ENCODE results near the gene BLOC1S6.
"Not testable (repeated sequence)": the region's sequence is repeated elsewhere in the genome, so short reads cannot be mapped to it uniquely, and the experiment has no call there.

BLOC1S6 gene

GRCh38 chr15:45641999-45642932 is 55.1 kb downstream of the BLOC1S6 start:
- DNase-seq = no peak

GRCh38 chr15:45644437-45644836 is 57.3 kb downstream of the BLOC1S6 start:
- DNase-seq = no peak

DNA sequence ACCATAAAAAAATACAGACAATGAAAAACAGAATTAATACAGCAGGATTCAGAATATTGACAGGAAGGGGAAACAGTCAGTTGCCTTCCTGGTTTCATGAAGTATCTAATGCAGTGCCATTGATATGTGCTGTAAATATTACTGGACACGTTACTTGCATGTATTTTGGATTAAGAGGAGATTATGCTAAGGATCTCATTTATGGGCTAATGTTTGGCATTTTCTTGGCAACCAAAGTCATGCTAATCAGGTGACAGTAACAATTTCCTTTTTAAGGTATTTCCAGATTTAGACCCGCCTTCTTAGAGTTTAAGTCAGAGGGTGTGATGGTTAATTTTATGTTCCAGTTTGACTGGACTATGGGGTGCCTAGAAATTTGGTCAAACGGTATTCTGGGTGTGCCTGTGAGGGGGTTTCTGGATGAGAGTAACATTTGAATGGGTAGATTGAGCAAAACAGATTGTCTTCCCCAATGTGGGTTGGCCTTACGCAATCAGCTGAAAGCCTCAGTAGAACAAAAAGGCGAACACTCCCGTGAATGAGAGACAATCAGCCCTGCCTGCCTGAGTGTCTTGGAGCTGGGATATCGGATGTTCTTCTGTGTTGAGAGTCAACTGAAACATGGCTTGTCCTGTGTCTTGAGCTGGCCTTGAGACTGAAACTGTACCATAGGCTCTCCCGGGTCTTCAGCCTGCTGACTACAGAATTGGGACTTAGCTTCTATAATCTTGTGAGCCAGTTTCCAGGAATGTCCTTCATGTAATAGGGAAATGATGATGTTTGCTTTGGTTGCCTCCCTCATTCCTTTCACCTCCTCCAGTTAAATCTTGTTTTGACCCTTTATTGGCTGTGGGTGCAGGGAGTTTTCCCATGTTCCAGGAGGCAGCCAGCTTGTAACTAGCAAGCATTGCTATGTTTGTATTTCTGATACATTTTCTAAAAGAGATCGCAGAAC is 58.1 kb downstream of the BLOC1S6 start:
- DNase-seq = no peak

DNA sequence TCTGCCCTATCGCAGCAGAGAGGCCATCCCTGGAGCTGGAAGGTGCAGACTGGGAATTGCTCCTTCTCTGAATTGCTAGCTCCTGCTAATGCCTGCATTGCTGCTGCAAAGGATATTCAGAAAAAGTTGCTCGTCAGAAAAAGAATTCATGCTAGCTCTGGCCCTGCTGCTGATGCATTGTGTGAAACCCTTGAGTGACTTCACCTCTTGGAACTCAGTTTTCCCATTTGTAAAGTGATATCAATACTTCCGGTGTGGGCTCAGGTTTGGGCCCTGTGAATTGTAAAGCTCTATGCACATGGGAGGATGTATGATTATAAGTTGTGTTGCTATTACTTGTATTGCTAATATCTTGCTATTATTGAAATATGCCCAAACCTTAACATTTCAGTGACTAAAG is 59.0 kb downstream of the BLOC1S6 start:
- no peak for DNase-seq

GRCh38 chr15:45647828-45648227 is 60.6 kb downstream of the BLOC1S6 start:
- no peak for DNase-seq

DNA sequence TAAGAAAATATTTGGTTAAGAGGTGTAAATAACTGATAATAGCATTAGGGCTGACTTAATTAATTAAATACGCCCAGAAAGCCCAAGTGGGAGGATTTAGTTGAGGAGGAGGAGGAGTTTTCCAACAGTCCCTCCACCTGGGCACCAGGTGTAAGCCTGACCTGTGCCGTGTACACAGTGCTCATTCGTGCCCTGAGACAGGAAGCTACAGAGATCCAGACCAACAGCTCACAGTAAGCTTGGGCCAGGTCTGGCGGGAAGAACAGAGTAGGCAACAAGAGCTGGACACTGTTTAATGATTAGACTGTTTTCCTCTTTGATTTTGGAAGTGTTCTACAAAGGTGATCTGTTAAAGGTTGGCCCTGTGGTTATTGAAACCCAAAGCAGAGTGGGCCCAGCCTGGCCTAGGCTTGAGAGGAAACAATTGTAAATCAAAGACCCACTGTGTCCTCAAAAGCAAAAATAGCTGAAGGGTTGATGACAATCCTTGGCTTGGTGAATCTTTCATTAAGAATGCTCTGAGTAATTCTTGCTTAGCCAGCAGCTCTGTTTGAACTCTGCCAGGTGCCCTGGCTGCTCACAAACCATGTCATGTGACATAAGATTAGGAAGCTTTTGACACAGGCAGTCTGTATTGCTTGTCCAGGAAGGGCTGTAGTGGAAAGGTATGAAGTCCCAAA is 61.5 kb downstream of the BLOC1S6 start:
- no peak for DNase-seq

- DNase-seq = not testable (repeated sequence)
Measured at GRCh38 chr15:45650007-45650406, 62.8 kb downstream of the BLOC1S6 start.

DNA sequence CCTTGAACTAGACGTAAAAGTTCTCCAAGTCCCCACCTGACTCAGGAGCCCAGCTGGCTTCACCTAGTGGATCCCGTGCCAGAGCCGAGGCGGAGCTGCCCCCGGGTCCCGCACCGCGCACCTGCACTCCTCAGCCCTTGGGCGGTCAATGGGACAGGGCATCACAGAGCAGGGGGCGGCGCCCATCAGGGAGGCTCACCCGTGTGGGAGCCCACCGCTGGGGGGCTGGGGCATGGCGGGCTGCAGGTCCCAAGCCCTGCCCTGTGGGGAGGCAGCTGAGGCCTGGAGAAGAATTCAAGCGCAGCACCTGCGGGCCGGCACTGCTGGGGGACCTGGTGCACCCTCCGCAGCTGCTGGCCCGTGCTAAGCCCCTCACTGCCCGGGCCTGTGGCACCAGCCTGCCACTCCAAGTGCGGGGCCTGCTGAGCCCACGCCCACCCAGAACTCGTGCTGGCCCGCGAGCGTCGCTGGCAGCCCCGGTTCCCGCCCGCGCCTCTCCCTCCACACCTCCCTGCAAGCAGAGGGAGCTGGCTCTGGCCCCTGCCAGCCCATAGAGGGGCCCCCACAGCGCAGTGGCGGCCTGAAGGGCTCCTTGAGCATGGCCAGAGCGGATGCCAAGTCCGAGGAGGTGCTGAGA is 63.8 kb downstream of the BLOC1S6 start:
- no peak for DNase-seq

DNA sequence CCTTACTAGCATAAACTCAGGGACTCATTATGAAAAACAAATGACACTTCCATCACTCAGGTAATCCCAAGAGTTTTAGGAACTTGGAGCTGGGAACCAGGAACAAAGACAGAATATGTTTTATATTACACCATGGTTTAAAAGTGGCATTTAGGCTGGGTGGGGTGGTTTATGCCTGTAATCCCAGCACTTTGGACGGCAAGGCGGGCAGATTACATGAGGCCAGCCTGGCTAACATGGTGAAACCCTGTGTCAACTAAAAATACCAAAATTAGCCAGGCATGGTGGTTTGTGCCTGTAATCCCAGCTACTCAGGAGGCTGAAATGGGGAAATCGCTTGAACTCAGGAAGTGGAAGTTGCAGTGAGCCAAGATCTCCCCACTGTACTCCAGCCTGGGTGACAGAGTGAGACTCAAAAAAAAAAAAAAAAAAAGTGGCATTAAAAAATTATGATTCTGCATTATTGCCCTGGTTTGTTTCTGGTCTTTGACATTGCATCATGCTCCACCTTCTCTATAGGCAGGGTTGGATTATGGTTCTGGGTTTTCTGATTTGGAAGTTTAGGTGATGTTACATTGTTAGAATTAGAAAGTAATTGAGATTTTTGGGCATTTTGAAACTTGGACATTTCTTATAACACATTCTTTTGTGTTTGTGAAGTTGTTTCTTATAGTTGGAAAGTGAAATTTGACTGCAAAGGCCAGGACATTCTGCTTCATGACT is 66.7 kb downstream of the BLOC1S6 start:
- no peak for DNase-seq

- no peak for DNase-seq
Measured at GRCh38 chr15:45654749-45655148, 67.6 kb downstream of the BLOC1S6 start.

DNA sequence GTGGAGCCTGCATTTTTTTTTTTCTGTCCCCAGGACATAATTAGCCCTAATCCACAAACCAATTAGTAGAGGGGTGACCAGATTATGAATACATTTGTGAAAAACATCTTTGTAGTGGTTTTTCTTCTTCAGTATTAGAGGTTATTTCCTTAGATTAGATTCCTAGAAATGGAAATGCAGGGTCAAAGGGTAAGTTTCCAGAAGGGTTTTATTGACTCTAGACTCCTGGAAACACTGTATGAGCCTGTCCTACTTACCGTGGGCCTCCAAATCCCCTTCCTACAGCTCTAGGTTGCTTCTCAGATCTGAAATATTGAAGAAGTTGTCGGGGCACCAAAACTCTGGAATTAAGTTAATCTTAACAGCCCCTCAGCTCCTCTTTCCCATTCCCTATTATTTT is 70.1 kb downstream of the BLOC1S6 start:
- DNase-seq = no peak

DNA sequence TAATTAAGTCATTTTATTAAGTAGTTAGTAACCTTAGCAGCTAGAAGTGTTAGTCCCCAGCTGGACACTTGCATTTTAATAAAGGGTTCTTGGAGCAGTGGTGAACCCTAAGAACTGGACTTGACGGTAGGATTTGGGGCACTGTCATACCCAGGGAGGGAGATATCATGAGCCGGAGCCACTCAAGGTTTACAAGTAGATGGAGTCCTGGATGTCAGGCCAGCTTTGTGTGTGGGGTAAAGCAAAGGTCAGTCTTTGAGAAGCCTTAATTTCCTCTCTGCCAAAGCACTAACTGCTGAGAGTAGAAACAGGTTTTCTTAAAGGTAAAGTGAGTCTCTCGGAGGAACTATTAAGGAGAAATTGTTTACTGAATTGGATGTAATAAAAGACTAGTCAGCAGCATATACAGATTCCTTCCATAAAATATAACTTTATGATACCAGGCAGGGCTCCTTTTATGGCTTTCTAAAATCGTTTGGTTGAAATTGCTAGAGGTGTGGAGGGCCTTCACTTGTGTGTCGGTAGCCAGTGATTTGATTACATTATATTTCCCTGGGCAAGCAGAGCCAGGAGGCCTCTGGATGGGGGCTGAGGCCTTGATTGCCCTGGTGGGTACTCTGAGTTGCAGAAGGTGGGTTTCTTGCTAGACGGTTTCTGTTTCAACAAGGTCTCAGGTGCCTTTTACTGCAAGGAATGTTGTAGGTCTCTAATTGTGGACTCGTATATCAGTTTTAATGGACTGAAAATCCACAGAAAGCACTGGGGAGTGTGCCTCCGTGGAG is 70.8 kb downstream of the BLOC1S6 start:
- no peak for DNase-seq

Measured in NK-92 treated with Interleukin-12 subunit alpha and Interleukin-12 subunit beta, amount 100 ng/mL, for 24 hours (cell line).